OCI-LY1 (cell line): ENCODE data around the gene KCNH4.
A peak's percentile ranks its signal among the peaks of the same experiment; 100 is the strongest.

Source experiments
- H2AFZ ChIP-seq: fragments of 200-600 bp; sonication (generic), shearing (Covaris generic); 2 replicates; pipeline ENCODE4 v1.6.0; 2014; ENCODE audit warnings: antibody characterized with exemption, mild to moderate bottlenecking, low read length
- H3F3A ChIP-seq: fragments of 200-600 bp; sonication (generic), shearing (Covaris generic); 2 replicates; pipeline ENCODE4 v1.6.0; 2014; ENCODE audit warnings: mild to moderate bottlenecking, antibody characterized with exemption, low read length, moderate library complexity; ENCODE audit not compliant: insufficient read depth
- H3K27ac ChIP-seq: fragments of 200-600 bp; sonication (generic); 2 replicates; pipeline ENCODE4 v1.5.1; 2014; ENCODE audit warnings: low read length, mixed run types, mild to moderate bottlenecking, low read depth; ENCODE audit not compliant: poor library complexity, severe bottlenecking
- H3K27me3 ChIP-seq: fragments of 200-600 bp; sonication (generic); 2 replicates; pipeline ENCODE4 v1.6.0; 2014; ENCODE audit warnings: antibody characterized with exemption, mild to moderate bottlenecking, low read length, moderate library complexity; ENCODE audit not compliant: insufficient read depth
- H3K36me3 ChIP-seq: fragments of 200-600 bp; sonication (generic); 2 replicates; pipeline ENCODE4 v1.6.1; 2014; ENCODE audit warnings: mild to moderate bottlenecking, antibody characterized with exemption, low read length, moderate library complexity, mixed read lengths; ENCODE audit not compliant: insufficient read depth
- H3K4me1 ChIP-seq: fragments of 200-600 bp; sonication (generic); 2 replicates; pipeline ENCODE4 v1.5.1; 2014; ENCODE audit warnings: mild to moderate bottlenecking, low read length, moderate library complexity; ENCODE audit not compliant: insufficient read depth, severe bottlenecking
- H3K4me2 ChIP-seq: fragments of 200-600 bp; sonication (generic), shearing (Covaris generic); 2 replicates; pipeline ENCODE4 v1.6.1; 2014; ENCODE audit warnings: low read length
- H3K4me3 ChIP-seq: fragments of 200-600 bp; sonication (generic); 2 replicates; pipeline ENCODE4 v1.5.1; 2014; ENCODE audit warnings: low read length, low read depth, mild to moderate bottlenecking, mixed read lengths; ENCODE audit not compliant: poor library complexity, severe bottlenecking
- H3K79me2 ChIP-seq: fragments of 200-600 bp; shearing (Covaris generic); 2 replicates; pipeline ENCODE4 v1.6.1; 2016; ENCODE audit warnings: mixed run types, low read length, mixed read lengths; ENCODE audit not compliant: insufficient read depth
- H3K9ac ChIP-seq: fragments of 200-600 bp; sonication (generic), shearing (Covaris generic); 2 replicates; pipeline ENCODE4 v1.6.1; 2014; ENCODE audit warnings: mild to moderate bottlenecking, low read length, mixed read lengths
- H3K9me2 ChIP-seq: fragments of 200-600 bp; sonication (generic), shearing (Covaris generic); 2 replicates; pipeline ENCODE4 v1.6.1; 2014; ENCODE audit warnings: low read depth, mild to moderate bottlenecking, low read length, mixed read lengths
- H3K9me3 ChIP-seq: fragments of 200-600 bp; shearing (Covaris generic); 2 replicates; pipeline ENCODE4 v1.6.1; 2014; ENCODE audit warnings: low read length, mixed read lengths
- H4K20me1 ChIP-seq: fragments of 200-600 bp; sonication (generic), shearing (Covaris generic); 2 replicates; pipeline ENCODE4 v1.6.0; 2016; ENCODE audit warnings: mild to moderate bottlenecking, low read length; ENCODE audit not compliant: insufficient read depth
- EZH2 ChIP-seq: fragments of 200-600 bp; sonication (generic), shearing (Covaris generic); IDR thresholded peaks from 2 replicates; pipeline ENCODE4 v1.8.0; 2017; ENCODE audit warnings: borderline replicate concordance, mixed run types, mild to moderate bottlenecking, antibody characterized with exemption, low read length, moderate library complexity, mixed read lengths
- TF ChIP-seq, protein P1 (sequence below): fragments of 200-600 bp; sonication (generic), shearing (Covaris generic); IDR thresholded peaks from 2 replicates; pipeline ENCODE4 v1.5.1; 2017; ENCODE audit warnings: mild to moderate bottlenecking, antibody characterized with exemption, low read length, moderate library complexity, mixed read lengths

The KCNH4 gene

DNA sequence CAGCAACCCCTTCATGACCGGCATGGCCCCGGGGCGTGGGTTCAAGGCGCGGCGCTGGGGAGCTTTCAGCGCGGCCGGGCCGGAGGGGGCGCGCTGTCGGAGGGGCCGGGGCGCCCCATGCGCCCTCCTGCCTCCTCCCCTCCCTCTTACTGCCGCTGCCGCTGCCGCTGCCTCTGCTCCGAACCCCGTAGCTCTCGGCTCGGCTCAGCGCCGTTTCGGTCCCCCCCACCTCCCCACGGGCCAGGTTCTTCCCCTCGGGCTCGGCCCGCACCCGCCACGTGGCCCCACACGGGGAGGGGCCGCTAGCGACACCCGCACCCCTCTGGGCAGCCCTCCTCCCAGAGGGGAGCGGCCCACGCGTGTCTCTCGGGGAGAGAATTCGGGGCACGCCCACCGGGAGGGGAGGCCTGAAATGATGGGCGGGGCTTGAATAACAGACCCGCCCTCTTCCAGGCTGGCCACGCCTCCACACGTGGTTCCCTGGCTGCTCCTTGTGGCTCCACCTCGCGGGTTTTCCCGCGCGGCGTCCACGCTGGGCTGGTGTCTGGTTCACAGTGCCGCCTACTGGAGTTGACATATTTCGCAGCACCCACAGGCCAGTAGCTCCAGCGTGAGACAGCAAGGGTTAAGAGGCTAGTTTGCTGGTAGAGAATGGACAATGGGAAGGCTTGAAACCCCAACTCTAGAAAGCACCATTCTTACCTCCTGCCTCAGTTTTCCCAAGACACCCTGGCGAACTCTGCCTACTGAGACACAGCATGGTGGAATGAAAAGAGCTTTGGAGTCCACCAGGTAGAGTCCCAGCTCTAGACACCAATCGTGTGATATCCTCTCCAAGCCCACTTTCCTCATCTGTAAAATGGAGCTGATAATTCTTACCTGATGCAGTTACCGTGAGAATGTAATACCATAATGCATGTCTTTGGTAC is at the start of gene KCNH4:
TSS of gene KCNH4 (minus strand) at position 221 of the 929 bp plus-strand sequence. CDS start at position 24, 197 bp downstream.
- Histone ChIP-seq H3K79me2 (no peaks in the 10 kb centered on the region), H4K20me1 (no peaks in the 10 kb centered on the region), H3K9ac (peak within 1 kb of the TSS; percentile 26; the same call in 1 of the 2 replicates), H3F3A (no peaks in the 10 kb centered on the region), H3K9me2 (no peaks in the 10 kb centered on the region), H3K4me1 (peaks cover 36% of the 10 kb centered on the region), H3K9me3 (no peaks in the 10 kb centered on the region), H3K36me3 (no peaks in the 10 kb centered on the region), H3K4me2 (peak within 1 kb of the TSS; percentile 83), H3K27ac (no peak within 1 kb of the TSS), H3K27me3 (no peaks in the 10 kb centered on the region), H3K4me3 (peak within 1 kb of the TSS; percentile 59), H2AFZ (no peak within 1 kb of the TSS)
- TF ChIP-seq, protein P1, sequence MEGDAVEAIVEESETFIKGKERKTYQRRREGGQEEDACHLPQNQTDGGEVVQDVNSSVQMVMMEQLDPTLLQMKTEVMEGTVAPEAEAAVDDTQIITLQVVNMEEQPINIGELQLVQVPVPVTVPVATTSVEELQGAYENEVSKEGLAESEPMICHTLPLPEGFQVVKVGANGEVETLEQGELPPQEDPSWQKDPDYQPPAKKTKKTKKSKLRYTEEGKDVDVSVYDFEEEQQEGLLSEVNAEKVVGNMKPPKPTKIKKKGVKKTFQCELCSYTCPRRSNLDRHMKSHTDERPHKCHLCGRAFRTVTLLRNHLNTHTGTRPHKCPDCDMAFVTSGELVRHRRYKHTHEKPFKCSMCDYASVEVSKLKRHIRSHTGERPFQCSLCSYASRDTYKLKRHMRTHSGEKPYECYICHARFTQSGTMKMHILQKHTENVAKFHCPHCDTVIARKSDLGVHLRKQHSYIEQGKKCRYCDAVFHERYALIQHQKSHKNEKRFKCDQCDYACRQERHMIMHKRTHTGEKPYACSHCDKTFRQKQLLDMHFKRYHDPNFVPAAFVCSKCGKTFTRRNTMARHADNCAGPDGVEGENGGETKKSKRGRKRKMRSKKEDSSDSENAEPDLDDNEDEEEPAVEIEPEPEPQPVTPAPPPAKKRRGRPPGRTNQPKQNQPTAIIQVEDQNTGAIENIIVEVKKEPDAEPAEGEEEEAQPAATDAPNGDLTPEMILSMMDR = peak; percentile 84
- TF ChIP-seq EZH2 = no peak

DNA sequence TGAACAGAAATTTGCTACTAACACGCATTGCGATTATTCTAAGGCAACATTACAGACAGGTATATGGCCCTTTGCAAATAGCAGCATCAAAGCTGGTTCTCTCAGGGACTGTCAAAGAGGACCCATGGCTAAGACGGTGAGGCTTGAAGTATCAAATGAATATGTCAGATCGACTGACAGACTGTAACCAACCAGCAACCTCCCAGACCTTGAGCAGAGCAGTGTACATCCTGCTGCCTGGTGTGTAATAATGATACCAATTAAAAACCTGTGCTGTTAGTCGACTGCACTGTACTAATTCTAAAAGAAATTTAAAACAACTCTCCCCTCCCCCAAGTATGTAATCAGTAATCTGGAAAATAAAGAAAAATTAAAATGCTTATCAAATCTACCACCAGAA is 49.3 kb upstream of the KCNH4 start:
- no peak overlapping the region for H3K4me2 ChIP-seq
- no peak overlapping the region for H3K4me3 ChIP-seq
- H2AFZ ChIP-seq = no peak overlapping the region
- H3K9me3 ChIP-seq = no peaks in the 10 kb centered on the region
- H3K4me1 ChIP-seq = no peaks in the 10 kb centered on the region
- H4K20me1 ChIP-seq = no peaks in the 10 kb centered on the region
- H3K27me3 ChIP-seq = no peaks in the 10 kb centered on the region
- H3K9me2 ChIP-seq = no peaks in the 10 kb centered on the region
- TF ChIP-seq, protein P1 = no peak
- TF ChIP-seq EZH2 = no peak
- H3K36me3 ChIP-seq = no peaks in the 10 kb centered on the region; the same call in 1 of the 2 replicates
- H3K9ac ChIP-seq = no peak overlapping the region
- no peak overlapping the region for H3K27ac ChIP-seq
- no peaks in the 10 kb centered on the region for H3K79me2 ChIP-seq
- H3F3A ChIP-seq = no peaks in the 10 kb centered on the region

- Histone ChIP-seq H3K4me3 (no peak overlapping the region), H3K79me2 (no peaks in the 10 kb centered on the region), H3K9me3 (no peaks in the 10 kb centered on the region), H3K9ac (no peak overlapping the region), H4K20me1 (no peaks in the 10 kb centered on the region), H3K4me1 (no peaks in the 10 kb centered on the region), H3K27me3 (no peaks in the 10 kb centered on the region), H3K27ac (no peak overlapping the region), H3K36me3 (no peaks in the 10 kb centered on the region; the same call in 1 of the 2 replicates), H3K9me2 (no peaks in the 10 kb centered on the region), H2AFZ (no peak overlapping the region), H3F3A (no peaks in the 10 kb centered on the region), H3K4me2 (no peak overlapping the region)
- TF ChIP-seq, protein P1 = no peak
- no peak for TF ChIP-seq EZH2
These were observed 47.1 kb upstream of the KCNH4 start for GRCh38 chr17:42227849-42228700.
